PFSK-1 (cell line): ENCODE data around the gene UMPS.

ENCODE experiments used
- FOXP2 ChIP-seq: optimal IDR thresholded peaks from 2 replicates; pipeline ENCODE3; 2011; ENCODE audit warnings: borderline replicate concordance, control low read depth, inconsistent platforms; ENCODE audit not compliant: insufficient read depth; ENCODE audit errors: extremely low read length, extremely low read depth
- POLR2AphosphoS5 ChIP-seq: IDR thresholded peaks from 2 replicates; pipeline ENCODE4 v1.6.1; 2012; ENCODE audit warnings: low read depth, mild to moderate bottlenecking, control low read depth, low read length, moderate library complexity
- TF ChIP-seq, protein P1 (sequence below), 2 experiments: IDR thresholded peaks; 2 replicates each; pipeline versions ENCODE4 v1.6.1 to v1.8.0; 2011 to 2012; ENCODE audit warnings: low read depth in 2 of 2, low read length in 2 of 2, control low read depth in 1 of 2, inconsistent platforms in 1 of 2, mild to moderate bottlenecking in 1 of 2, moderate library complexity in 1 of 2; ENCODE audit not compliant: insufficient read depth in 1 of 2

DNA sequence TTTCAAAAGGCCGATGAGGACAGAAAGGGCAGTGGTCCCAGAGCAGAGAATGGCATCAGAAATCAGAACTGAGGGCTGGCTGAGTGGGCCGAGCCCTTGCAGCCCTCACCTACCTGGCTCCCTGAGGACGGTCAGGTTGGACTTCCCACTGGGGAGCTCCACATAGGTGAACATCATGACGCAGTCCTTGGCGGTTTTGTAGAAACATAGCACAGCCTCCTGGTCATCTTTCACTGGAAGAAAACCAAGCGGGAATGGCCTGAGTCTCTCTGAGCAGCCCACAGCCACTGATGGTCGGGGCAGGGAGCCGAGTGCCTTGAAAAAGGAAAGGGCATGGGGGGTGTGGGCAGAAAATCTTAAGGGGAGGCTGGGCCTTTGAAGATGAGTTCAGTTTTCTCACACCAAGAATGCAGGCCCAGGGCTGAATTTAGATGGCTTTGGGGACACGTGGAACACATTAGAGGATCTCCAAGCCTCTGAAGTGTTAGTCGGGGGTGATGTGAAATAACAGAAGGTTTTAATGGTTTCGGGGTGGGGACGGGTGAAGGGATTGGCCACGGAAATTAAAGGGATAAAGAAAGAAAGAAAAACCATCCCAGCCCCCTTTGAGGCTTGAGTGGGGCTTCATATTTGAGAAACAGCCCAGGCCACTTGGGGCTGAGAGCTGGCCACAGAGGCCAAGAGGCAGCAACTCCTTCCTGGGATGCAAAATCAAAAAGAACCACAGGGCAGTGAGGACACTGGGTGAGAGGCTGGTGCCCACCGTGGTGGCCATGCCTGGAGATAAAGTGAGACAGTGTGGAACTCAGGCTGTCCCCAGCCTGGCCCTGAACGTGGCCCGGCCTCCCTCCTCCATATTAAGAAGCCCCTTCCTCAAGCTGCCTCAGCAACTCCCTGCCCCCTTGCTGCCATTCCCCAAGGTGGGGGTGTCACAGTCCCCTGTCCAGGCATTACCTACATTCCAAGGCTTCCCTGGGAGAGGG, 36.2 kb downstream of the UMPS start:
- TF ChIP-seq, protein P1, sequence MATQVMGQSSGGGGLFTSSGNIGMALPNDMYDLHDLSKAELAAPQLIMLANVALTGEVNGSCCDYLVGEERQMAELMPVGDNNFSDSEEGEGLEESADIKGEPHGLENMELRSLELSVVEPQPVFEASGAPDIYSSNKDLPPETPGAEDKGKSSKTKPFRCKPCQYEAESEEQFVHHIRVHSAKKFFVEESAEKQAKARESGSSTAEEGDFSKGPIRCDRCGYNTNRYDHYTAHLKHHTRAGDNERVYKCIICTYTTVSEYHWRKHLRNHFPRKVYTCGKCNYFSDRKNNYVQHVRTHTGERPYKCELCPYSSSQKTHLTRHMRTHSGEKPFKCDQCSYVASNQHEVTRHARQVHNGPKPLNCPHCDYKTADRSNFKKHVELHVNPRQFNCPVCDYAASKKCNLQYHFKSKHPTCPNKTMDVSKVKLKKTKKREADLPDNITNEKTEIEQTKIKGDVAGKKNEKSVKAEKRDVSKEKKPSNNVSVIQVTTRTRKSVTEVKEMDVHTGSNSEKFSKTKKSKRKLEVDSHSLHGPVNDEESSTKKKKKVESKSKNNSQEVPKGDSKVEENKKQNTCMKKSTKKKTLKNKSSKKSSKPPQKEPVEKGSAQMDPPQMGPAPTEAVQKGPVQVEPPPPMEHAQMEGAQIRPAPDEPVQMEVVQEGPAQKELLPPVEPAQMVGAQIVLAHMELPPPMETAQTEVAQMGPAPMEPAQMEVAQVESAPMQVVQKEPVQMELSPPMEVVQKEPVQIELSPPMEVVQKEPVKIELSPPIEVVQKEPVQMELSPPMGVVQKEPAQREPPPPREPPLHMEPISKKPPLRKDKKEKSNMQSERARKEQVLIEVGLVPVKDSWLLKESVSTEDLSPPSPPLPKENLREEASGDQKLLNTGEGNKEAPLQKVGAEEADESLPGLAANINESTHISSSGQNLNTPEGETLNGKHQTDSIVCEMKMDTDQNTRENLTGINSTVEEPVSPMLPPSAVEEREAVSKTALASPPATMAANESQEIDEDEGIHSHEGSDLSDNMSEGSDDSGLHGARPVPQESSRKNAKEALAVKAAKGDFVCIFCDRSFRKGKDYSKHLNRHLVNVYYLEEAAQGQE (IDR thresholded peaks at IDR 0.05; ENCODE audit: insufficient read depth in 1 of 2, low read depth in 2 of 2, low read length in 2 of 2): no peak
- no peak for TF ChIP-seq POLR2AphosphoS5
- TF ChIP-seq FOXP2: no peak
